Muscle layer of duodenum (tissue), 2 donors: Measurements from ENCODE around the gene ARRB2.

ENCODE experiments used
- H3K27ac ChIP-seq: one replicate; pipeline ENCODE4 v1.7.0; 2013; ENCODE audit warnings: mild to moderate bottlenecking, low read length
- H3K27me3 ChIP-seq: one replicate; pipeline ENCODE4 v1.7.0; 2013; ENCODE audit warnings: low read depth, mild to moderate bottlenecking, control low read depth, low read length
- H3K36me3 ChIP-seq, 2 donors: one replicate each; pipeline ENCODE4 v1.7.0; 2013; ENCODE audit warnings: low read length in 2 of 2, control low read depth in 1 of 2, mild to moderate bottlenecking in 1 of 2; ENCODE audit not compliant: insufficient read depth in 2 of 2, control insufficient read depth in 1 of 2
- H3K4me1 ChIP-seq, 2 donors: one replicate each; pipeline ENCODE4 v1.7.0; 2013; ENCODE audit warnings: low read length in 2 of 2, mild to moderate bottlenecking in 2 of 2, control low read depth in 1 of 2, moderate library complexity in 1 of 2; ENCODE audit not compliant: insufficient read depth in 2 of 2, control insufficient read depth in 1 of 2
- H3K4me3 ChIP-seq, 2 donors: one replicate each; pipeline ENCODE4 v1.7.0; 2013; ENCODE audit warnings: low read length in 2 of 2, low read depth in 1 of 2, mild to moderate bottlenecking in 1 of 2
- H3K9me3 ChIP-seq, 2 donors: one replicate each; pipeline ENCODE4 v1.7.0; 2013; ENCODE audit warnings: low read length in 2 of 2, control low read depth in 1 of 2, mild to moderate bottlenecking in 1 of 2; ENCODE audit not compliant: control insufficient read depth in 1 of 2
- donor health status: healthy.

The ARRB2 gene

DNA sequence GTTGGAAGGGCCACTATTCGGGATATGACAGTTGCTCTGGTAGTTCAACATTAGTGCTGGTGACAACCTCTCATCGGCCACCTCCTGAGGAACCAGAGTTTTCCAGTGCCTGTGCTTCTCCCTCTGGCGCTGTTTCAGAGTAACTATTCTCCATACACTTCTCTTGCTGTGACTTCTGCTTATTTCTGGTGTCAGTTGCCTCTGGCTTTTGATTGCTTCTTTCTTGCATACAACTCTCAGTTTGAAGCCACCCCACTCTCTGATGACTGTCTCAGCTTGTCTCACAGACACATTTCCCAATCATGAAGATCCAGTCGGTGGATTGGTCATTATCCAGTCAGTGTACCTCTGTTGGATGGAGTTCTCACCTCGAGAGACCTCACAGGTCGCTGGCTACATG lies 57.9 kb downstream of the ARRB2 start:
- H3K36me3 ChIP-seq = no peaks in the 10 kb centered on the region
- no peaks in the 10 kb centered on the region for H3K9me3 ChIP-seq
- no peak overlapping the region for H3K4me3 ChIP-seq
- no peaks in the 10 kb centered on the region for H3K4me1 ChIP-seq
- H3K27me3 ChIP-seq = no peaks in the 10 kb centered on the region
- H3K27ac ChIP-seq = peak overlapping the region; percentile 23

DNA sequence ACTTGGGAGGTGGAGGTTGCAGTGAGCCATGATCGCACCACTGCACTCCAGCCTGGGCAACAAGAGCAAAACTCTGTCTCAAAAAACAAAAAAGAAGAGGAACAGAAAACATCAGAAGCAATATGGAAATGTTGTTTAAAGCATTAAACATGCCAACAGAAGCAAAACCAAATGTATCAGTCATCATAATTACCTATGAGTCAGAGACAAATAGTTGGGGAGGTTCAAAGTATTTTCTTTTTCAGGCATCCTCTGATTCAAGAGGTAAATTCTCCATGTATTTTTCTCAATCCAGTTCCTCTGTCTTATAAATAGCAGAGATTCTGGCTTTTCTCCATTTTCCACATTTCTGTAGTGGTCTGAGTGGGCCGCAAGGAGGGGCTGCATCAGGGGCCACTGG lies 59.2 kb downstream of the ARRB2 start:
- Histone ChIP-seq H3K27ac (no peak overlapping the region), H3K4me3 (no peak overlapping the region)

More for the DNA sequence above, 59.2 kb downstream of the ARRB2 start:
- Histone ChIP-seq H3K9me3 (no peaks in the 10 kb centered on the region), H3K4me1 (no peaks in the 10 kb centered on the region), H3K36me3 (no peaks in the 10 kb centered on the region), H3K27me3 (no peaks in the 10 kb centered on the region)
